A549 (cell line): ENCODE data around the gene PVALEF.

Experiments used
- ELK1 ChIP-seq: fragments of 150-350 bp; IDR thresholded peaks from 2 replicates; pipeline ENCODE4 v1.6.1; 2014; ENCODE audit warnings: low read depth, mild to moderate bottlenecking, low read length
- EP300 ChIP-seq, 2 experiments: fragments of >200 bp; sonication (Bioruptor Twin); formaldehyde crosslinking; IDR thresholded peaks; 2 replicates in 1 of 2; 3 replicates in 1 of 2; pipeline ENCODE4 v1.6.1; 2016 to 2017
- HOXA7 ChIP-seq: fragments of 250-450 bp; sonication (Bioruptor Pico); IDR thresholded peaks from 2 replicates; pipeline ENCODE4 v1.5.0; 2020; ENCODE audit warnings: mild to moderate bottlenecking, moderate library complexity
- JUNB ChIP-seq: fragments of >200 bp; sonication (Bioruptor Twin); formaldehyde crosslinking; IDR thresholded peaks from 2 replicates; pipeline ENCODE4 v1.6.1; 2016
- MAZ ChIP-seq: fragments of 150-350 bp; IDR thresholded peaks from 2 replicates; pipeline ENCODE4 v1.6.1; 2014; ENCODE audit warnings: antibody characterized with exemption, low read depth, low read length, borderline replicate concordance
- POLR2A ChIP-seq: IDR thresholded peaks from 2 replicates; pipeline ENCODE4 v1.6.1; 2012; ENCODE audit warnings: mild to moderate bottlenecking, low read length
- POLR2AphosphoS2 ChIP-seq: conservative IDR thresholded peaks from 2 replicates; pipeline ENCODE4 v1.6.1; 2012; ENCODE audit warnings: low read length, improper control_type of control experiment, inconsistent platforms
- RAD21 ChIP-seq, 2 experiments: fragments of >200 bp in 1 of 2; sonication (Bioruptor Twin) in 1 of 2; formaldehyde crosslinking in 1 of 2; IDR thresholded peaks in 1 of 2; conservative IDR thresholded peaks in 1 of 2; 2 replicates in 1 of 2; 3 replicates in 1 of 2; pipeline ENCODE4 v1.6.1; 2012 to 2018; ENCODE audit warnings: inconsistent platforms in 1 of 2
- TFCP2L1 ChIP-seq: fragments of 250-450 bp; sonication (Bioruptor Pico); IDR thresholded peaks from 2 replicates; pipeline ENCODE4 v1.5.0; 2021; ENCODE audit warnings: mild to moderate bottlenecking
- ZFP36 ChIP-seq: fragments of 450-650 bp; IDR thresholded peaks from 2 replicates; pipeline ENCODE4 v1.6.1; 2014; ENCODE audit warnings: borderline replicate concordance; ENCODE audit not compliant: partially characterized antibody
- TF ChIP-seq, protein P1 (sequence below): fragments of 200-600 bp; sonication (generic); IDR thresholded peaks from 2 replicates; pipeline ENCODE4 v1.6.1; 2016; ENCODE audit warnings: antibody characterized with exemption, mild to moderate bottlenecking, moderate library complexity
- TF ChIP-seq, protein P2 (sequence below): fragments of >200 bp; sonication (Bioruptor Twin); formaldehyde crosslinking; IDR thresholded peaks from 3 replicates; pipeline ENCODE4 v1.5.1; 2016

- TF ChIP-seq MAZ, result no peak
- TF ChIP-seq EP300 (IDR thresholded peaks at IDR 0.05), result no peak
- TF ChIP-seq, protein P1, sequence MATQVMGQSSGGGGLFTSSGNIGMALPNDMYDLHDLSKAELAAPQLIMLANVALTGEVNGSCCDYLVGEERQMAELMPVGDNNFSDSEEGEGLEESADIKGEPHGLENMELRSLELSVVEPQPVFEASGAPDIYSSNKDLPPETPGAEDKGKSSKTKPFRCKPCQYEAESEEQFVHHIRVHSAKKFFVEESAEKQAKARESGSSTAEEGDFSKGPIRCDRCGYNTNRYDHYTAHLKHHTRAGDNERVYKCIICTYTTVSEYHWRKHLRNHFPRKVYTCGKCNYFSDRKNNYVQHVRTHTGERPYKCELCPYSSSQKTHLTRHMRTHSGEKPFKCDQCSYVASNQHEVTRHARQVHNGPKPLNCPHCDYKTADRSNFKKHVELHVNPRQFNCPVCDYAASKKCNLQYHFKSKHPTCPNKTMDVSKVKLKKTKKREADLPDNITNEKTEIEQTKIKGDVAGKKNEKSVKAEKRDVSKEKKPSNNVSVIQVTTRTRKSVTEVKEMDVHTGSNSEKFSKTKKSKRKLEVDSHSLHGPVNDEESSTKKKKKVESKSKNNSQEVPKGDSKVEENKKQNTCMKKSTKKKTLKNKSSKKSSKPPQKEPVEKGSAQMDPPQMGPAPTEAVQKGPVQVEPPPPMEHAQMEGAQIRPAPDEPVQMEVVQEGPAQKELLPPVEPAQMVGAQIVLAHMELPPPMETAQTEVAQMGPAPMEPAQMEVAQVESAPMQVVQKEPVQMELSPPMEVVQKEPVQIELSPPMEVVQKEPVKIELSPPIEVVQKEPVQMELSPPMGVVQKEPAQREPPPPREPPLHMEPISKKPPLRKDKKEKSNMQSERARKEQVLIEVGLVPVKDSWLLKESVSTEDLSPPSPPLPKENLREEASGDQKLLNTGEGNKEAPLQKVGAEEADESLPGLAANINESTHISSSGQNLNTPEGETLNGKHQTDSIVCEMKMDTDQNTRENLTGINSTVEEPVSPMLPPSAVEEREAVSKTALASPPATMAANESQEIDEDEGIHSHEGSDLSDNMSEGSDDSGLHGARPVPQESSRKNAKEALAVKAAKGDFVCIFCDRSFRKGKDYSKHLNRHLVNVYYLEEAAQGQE, result no peak
- TF ChIP-seq POLR2A, result no peak
- no peak for TF ChIP-seq TFCP2L1
- TF ChIP-seq HOXA7 (CRISPR knock-in tag), result no peak
- TF ChIP-seq, protein P2, sequence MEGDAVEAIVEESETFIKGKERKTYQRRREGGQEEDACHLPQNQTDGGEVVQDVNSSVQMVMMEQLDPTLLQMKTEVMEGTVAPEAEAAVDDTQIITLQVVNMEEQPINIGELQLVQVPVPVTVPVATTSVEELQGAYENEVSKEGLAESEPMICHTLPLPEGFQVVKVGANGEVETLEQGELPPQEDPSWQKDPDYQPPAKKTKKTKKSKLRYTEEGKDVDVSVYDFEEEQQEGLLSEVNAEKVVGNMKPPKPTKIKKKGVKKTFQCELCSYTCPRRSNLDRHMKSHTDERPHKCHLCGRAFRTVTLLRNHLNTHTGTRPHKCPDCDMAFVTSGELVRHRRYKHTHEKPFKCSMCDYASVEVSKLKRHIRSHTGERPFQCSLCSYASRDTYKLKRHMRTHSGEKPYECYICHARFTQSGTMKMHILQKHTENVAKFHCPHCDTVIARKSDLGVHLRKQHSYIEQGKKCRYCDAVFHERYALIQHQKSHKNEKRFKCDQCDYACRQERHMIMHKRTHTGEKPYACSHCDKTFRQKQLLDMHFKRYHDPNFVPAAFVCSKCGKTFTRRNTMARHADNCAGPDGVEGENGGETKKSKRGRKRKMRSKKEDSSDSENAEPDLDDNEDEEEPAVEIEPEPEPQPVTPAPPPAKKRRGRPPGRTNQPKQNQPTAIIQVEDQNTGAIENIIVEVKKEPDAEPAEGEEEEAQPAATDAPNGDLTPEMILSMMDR, result no peak
- TF ChIP-seq JUNB, result no peak
- no peak for TF ChIP-seq RAD21 (conservative IDR thresholded peaks at IDR 0.05 in 1 of 2, IDR thresholded peaks at IDR 0.05 in 1 of 2)
- no peak for TF ChIP-seq ELK1
- no peak for TF ChIP-seq POLR2AphosphoS2
- TF ChIP-seq ZFP36, result no peak
Observed at GRCh38 chr17:81217491-81217890, 52.2 kb downstream of the PVALEF start.
